NCI-H748 treated with DMSO at 0.1 percent for 48 hours (cell line): Measurements from ENCODE around the gene ZBTB46.
A peak's percentile ranks its signal among the peaks of the same experiment; 100 is the strongest.

Experiments used
- DNase-seq: peaks from one replicate; lab custom pipeline; 2025; lab: John Stamatoyannopoulos, UW

The ZBTB46 gene

DNA sequence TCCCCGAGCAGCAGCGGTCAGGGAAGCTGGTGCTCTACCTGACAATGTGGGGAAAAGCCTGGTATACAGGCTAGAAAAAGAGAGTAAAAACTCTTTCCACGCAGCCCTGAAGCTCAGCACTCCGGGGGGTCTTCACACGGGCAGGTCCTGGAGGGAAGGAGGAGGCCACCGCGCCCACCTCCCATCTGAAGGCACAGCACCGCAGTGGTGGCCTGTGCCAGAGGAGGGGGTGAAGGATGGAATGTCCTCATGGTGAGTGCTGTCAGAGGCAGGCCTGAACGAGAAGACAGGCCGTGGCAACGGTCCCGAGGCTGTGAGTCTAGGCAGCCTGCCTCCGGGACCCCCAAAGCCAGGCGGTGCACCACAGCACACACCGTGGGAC, 85.6 kb downstream of the ZBTB46 start:
- DNase-seq, result no peak

DNA sequence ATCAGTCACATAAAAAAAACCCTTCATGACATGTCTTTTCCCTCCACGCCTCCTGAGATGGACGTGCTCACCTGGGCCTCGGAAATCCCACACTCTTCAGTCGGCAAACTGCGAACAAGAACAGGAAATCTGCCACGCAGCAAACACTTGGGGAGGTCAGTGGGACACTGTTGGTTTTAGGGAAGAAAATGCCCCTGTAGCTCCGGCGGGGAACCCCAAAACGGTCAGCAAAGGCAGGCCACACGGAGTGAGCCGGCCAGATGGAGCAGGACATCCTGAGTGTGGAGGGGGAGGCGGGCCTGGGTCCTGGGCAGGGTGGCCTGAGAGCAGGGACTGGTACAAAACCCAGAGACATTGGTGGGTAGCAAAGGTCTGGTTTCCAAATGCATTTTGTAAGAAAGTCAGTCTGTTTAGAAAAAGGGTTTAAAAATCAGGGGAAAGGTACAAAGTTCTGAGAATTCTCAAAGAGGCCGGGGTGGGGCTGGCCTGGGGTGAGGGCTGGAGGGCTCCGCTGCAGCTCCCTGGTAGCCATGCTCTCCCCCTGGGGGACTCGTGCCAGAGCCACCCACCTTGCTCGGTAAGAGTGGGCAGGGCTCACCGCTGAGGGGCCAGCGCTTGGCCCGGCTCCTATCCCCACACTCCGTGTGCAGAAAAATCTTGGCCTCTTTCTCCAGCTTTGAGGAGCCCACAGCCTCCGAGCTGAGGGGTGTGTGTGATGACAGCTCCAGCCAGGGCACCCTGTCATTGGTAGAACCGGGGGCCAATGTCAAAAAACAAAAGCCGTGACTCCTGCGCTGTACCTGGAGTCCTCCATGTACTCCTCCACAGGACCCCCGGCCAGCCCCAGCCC, 86.3 kb downstream of the ZBTB46 start:
- no peak for DNase-seq

DNA sequence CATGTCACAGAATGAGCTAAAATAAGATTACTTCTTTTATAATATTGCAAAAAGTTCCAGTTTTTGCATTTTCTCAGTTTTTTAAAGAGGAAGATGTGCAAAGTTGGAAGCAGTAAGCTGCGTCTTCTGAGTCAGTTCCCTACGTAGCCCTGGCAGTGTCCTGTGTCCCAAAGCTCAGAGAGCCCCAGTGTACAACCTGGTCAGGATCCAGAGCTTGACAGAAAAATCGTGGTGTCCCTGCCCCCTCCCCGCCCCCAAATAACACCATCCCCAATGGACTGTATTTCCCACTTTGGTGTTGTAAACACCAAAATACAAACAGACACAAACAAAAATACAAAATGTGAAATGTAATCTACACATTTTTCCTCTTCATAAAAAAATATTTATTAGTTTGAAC, 86.9 kb downstream of the ZBTB46 start:
- DNase-seq, result no peak

DNA sequence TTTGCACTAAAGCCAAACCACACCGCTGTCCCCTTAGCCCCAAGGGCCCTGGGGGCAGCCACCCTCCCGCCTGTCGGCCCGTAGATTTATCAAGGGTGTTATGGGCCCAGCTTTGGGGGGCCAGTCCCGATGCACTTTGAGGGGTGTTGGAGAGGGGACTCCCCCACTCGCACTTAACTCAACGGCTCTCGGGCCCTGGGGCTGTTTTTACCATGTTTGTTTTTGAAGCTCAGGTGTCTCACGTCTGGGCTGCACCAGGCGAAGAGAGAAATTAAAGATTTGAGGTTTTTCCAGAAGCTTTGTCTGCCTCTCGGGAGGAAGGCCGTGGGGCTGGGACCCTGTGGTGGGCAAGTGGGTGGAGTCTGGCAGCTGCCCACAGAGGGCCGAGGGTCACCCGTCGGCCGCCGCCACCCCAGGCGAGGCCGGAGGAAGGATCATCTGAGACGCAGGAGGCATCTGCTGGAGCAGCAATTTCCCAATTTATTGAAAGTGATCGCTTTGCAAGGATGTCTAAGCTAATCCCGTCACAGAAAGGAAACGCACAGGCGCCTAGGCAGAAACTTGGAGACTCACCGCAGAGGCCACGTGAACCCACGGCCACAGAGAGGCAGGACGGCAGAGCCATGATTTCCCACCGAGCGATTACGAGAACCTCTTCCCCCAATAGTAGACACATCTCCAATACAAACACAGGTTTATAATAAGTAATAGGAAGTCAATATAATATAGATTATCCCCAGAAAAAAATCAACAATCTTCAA, 87.7 kb downstream of the ZBTB46 start:
- no peak for DNase-seq

DNA sequence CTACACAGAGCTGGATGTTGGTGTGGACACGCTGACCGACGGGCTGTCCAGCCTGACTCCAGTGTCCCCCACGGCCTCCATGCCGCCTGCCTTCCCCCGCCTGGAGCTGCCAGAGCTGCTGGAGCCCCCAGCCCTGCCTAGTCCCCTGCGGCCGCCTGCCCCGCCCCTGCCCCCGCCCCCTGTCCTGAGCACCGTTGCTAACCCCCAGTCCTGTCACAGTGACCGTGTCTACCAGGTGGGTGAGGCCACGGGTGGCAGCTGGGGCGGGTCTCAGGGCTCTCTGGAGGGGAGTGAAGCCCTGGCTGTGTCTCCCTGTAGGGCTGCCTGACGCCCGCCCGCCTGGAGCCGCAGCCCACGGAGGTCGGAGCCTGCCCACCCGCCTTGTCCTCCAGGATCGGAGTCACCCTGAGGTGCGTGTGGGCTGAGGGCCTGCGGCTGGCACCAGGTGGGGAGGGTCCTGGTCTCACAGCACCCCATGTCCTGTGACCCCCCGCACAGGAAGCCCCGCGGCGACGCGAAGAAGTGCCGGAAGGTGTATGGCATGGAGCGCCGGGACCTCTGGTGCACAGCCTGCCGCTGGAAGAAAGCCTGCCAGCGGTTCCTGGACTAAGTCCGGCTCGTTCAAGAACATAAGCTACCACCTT, 88.6 kb downstream of the ZBTB46 start:
- no peak for DNase-seq

DNA sequence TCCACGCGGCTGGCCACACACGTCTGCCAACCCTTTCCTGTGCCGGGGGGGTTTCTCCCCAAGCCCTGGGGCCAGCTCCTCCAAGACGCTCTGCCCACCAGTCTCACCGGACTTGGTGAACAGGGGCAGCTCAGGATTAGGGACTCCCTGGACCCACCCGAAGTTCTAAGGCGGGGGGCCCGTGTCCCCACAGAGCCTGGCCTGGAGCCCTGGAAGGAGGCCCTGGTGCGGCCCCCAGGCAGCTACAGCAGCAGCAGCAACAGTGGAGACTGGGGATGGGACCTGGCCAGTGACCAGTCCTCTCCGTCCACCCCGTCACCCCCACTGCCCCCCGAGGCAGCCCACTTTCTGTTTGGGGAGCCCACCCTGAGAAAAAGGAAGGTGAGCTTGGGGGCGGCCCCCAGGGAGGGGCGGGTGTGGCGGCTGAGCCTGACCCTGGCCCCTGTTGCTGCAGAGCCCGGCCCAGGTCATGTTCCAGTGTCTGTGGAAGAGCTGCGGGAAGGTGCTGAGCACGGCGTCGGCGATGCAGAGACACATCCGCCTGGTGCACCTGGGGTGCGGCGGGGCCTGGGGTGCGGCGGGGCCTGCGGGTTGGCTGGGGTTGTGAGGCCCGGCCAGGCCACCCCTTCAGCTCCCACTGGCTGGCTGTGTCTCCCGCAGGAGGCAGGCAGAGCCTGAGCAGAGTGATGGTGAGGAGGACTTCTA, 89.2 kb downstream of the ZBTB46 start:
- no peak for DNase-seq

DNA sequence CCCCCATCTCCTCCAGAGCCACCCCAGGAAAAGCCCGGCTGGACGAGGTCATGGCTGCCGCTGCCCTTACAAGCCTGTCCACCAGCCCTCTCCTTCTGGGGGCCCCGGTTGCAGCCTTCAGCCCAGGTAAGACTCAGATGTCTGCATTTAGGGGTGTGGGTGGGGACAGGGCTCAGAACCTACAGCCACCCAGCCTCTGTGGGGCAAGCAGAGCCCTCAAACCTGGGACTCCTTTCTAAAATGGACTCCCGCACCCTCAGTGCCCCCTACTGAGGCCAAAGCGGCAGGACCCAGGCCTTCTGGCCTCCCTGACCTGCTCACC, 89.7 kb downstream of the ZBTB46 start:
- no peak for DNase-seq

DNA sequence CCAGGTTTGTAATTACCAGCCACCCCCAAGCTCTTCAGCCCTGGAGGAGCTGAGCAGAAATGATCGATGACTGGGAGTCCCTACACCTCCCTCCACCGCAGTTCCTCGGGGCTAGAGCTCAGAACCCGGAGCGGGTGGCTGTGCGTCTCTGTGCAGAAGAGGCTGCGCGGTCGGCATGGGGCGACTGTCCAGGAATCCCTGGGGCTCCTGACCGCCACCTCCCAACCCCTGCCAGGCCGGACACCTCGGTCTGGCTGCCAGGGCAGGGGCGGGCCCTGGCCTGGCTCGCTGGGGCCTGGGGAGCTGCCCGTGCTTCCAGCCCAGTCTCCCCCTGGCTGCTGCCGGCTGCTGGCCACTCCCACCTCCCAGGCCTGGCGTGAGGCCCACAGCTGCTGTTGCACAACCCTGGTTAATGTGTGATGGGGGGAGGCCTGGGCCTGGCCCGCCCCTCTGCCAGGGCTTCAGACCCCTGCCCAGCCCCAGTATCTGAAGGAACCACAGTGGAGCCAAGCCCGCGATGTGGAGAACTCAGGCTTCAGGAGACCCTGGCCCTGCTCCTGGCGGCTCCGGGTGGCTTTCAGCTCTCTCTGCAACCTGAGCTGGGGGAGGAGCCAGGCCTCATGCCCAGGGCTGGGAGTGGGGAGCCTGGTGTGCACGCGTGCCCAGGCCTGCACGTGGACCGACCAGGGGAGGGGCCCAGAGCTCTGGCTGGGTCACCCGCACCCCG, 90.3 kb downstream of the ZBTB46 start:
- DNase-seq, result peak; percentile 7

DNA sequence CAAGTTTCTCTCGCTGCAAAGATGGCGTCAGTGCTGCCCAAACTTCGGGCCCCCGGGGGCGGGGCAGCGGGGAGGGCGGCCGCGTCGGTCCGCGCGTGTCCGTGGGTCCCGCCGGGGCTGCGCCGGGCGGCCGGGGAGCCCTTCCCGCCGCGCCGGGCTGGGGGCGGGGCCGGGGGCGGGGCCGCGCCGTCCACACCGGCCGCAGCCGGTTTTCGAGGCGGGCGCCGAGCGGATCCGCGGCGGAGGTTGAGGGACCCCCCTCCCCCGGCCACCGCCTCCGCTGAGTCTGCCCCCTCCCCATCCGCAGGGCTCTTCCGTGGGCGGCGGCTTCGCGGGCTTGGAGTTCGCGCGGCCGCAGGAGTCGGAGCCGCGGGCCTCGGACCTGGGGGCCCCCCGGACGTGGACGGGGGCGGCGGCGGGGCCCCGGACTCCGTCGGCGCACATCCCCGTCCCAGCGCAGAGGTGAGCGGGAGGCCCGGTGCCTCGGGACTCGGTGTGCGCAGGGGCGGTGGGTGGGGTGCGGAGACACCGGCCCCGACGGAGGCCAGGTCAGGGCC, 90.9 kb downstream of the ZBTB46 start:
- DNase-seq, result peak; percentile 15

DNA sequence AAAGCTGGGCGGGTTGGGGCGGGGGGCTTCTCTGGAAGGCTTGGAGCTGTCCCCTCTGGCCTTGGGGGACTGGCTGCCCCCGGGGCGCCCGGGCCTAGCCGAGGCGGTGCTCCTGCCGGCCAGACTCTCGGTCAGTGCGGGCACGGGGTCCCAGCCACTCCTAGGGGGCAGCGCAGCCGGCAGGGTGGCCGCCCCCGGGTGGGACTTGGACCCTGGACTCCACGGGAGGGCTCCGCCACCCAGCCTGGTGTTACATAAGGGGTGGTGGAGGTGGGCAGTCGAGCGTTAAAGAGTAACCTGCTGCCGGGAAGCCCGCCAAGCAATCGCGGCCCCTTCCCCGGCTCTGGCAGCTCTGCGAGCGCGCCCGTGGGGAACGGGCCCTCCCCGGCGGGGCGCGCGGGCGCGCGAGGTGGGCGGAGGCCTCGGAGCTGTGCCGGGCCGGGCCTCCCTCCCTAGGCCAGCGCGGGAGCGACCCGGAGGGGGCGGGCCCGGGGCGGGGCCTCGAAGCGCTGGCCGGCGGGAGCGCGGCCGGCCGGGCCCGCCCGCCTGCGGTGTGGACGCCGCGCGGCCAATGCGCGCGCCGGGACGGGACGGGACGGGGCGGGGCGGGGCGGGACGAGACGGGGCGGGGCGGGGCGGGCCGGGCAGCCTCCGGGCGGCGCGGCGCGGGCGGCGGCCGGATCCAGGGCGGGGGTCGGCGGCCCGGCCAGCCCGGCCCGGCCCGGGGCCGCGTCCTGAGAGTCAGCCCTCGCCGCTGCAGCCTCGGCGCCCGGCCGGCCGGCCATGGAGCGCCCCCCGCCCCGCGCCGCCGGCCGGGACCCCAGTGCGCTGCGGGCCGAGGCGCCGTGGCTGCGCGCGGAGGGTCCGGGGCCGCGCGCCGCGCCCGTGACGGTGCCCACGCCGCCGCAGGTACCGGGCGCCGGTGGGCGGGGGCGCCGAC, 91.7 kb downstream of the ZBTB46 start, which contains the start of gene SLC2A4RG:
Gene SLC2A4RG (plus strand): TSS at position 647 of the 940 bp plus-strand sequence. CDS start 137 bp downstream, at position 784.
- DNase-seq, result peak; percentile 26

DNA sequence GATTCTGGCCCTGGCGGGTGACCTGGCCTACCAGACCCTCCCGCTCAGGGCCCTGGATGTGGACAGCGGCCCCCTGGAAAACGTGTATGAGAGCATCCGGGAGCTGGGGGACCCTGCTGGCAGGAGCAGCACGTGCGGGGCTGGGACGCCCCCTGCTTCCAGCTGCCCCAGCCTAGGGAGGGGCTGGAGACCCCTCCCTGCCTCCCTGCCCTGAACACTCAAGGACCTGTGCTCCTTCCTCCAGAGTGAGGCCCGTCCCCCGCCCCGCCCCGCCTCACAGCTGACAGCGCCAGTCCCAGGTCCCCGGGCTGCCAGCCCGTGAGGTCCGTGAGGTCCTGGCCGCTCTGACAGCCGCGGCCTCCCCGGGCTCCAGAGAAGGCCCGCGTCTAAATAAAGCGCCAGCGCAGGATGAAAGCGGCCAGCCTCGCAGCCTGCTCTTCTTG, 92.4 kb downstream of the ZBTB46 start:
- no peak for DNase-seq

DNA sequence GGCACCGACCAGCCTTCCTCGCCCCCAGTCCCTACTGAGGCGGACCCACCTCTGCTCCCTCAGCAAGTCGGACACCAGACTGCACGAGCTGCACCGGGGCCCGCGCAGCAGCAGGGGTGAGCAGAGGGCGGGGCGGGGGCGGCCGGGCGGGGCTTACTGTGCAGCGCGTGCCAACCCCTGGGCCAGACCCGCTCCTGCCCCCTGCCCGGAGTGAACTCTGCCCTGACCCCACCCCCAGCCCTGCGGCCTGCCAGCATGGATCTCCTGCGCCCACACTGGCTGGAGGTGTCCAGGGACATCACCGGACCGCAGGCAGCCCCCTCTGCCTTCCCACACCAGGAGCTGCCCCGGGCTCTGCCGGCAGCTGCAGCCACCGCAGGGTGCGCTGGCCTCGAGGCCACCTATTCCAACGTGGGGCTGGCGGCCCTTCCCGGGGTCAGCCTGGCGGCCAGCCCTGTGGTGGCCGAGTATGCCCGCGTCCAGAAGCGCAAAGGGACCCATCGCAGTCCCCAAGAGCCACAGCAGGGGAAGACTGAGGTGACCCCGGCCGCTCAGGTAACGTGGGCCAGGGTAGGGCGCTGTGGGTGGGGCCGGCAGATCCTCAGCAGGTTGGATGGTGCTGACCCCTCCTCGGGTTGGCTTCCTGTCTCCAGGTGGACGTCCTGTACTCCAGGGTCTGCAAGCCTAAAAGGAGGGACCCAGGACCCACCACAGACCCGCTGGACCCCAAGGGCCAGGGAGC, 92.9 kb downstream of the ZBTB46 start:
- DNase-seq, result no peak

DNA sequence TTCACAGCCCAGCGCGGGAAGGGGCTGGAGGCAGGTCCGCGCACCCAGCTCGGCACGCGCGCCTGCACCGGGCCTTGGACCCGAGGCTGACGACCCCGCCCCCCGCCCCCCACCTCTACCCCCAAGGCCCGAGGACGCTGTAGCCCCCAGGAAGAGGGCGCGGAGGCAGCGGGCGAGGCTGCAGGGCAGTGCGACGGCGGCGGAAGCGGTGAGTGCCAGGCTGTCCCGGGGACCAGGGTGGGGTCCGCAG, 93.4 kb downstream of the ZBTB46 start:
- DNase-seq, result no peak

DNA sequence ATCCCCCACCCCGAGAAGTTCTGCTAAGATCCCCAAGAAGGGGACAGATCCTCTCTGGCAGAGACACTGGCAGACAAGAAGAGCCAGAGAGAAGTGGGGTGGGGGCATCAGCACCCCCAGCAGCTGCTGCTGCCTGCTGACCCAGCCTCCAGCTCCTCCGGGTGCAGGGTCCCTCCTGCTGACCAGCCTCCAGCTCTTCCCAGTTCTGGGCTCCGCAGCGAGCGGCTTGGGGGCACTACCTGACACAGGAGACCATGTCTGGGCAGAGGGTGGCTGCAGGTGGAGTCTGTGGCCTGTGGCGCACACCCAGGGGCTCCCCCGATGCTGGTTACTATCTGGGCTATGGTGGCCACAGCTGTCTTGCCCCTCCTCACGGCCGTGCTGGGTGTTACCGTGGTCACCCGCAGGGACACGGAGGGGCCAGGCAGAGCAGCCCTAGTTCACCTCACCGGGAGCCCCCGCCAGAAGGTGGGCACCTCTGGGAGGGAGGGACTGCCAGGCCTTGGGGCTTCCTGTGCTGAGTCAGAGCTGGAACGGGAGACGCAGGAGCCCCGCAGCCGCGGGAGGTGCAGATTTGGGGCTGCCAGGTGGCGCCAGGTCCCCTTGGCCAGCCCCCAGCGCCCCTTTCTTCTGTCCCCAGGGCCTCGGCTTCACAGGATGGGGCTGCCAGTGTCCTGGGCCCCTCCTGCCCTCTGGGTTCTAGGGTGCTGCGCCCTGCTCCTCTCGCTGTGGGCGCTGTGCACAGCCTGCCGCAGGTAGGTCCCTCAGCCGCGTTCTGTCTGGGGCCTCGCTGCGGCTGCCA, 94.0 kb downstream of the ZBTB46 start:
- DNase-seq, result no peak

DNA sequence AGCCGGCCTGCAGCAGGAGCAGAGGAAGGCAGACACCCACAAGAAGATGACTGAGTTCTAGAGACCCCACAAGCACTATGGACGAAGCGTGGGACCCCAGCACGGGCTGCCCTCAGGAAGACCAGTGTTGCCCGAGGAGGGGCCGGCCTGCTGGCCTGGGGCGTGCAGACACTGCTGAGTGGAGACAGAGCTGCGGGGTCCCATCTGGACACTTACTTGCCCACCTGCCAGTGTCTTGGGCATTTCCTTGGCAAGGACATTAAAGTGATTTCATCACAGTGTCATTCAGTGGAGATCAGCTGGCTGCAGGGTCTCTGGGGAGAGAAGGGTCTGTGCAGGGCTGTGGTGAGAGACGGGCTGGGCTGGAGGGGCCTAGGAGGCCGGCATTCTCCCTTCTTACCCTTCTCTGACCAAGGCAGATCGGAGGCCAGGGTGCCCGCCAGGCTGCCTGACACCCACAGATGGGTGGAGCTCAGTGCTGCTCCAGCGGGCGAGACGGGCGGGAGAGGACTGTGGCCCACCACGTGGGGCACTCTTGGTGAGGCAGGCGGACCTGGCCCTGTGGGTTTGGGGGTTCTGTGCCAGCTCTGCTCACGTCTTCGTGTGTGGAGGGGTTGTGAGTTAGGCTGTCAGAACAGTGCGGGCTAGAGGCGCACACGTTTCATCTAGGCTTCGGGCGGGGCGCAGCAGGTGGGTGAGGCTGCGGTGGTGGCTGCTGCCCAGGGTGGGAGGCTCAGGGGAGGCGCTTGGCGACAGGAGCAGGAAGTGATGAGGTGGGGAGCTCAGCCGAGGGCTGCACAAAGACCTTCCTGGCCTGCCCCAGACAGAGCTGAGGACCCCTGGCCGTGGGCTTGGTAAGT, 95.0 kb downstream of the ZBTB46 start, which contains the start of gene LIME1:
Gene LIME1 (plus strand): TSS at position 806 of the 860 bp plus-strand sequence. CDS start 886 bp downstream, outside the sequence.
- DNase-seq, result no peak

DNA sequence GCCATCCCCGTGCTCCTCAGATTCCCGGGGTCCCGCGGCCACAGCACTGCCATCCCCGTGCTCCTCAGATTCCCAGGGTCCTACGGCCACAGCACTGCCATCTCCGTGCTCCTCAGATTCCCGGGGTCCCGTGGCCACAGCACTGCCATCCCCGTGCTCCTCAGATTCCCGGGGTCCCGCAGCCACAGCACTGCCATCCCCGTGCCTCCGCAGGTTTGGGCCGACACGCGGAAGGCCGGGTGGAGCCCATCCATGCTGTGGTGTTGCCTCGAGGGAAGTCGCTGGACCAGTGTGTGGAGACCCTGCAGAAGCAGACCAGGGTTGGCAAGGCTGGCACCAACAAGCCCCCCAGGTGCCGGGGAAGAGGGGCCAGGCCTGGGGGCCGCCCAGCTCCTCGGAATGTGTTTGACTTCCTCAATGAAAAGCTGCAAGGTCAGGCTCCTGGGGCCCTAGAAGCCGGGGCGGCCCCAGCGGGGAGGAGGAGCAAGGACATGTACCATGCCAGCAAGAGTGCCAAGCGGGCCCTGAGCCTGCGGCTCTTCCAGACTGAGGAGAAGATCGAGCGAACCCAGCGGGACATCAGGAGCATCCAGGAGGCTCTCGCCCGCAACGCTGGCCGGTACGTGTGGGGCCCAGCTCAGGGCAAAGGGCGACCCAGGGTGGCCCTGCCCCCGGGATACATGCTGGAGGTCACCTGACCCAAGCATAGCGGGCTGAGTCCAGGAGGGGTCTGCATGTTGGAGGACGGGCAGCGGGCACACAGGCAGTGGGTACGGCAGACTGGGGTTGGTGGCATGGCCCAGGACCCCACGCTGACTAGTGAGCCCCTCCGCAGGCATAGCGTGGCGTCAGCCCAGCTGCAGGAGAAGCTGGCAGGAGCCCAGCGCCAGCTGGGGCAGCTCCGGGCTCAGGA, 95.9 kb downstream of the ZBTB46 start:
- DNase-seq, result no peak
